Esophagus muscularis mucosa (tissue), 3 donors: ENCODE data around the gene CLIC5.

Experiments
- POLR2A ChIP-seq: fragments of 450-650 bp; IDR thresholded peaks from one replicate; pipeline ENCODE4 v1.6.1; 2017; ENCODE audit warnings: antibody characterized with exemption, moderate library complexity, mild to moderate bottlenecking, low read depth
- TF ChIP-seq, protein P1 (sequence below), 3 experiments: fragments of 200-600 bp in 2 of 3; fragments of 450-650 bp in 1 of 3; sonication (generic) in 2 of 3; IDR thresholded peaks; one replicate each; pipeline ENCODE4 v1.5.1; 2017 to 2019; ENCODE audit warnings: antibody characterized with exemption in 3 of 3, mild to moderate bottlenecking in 2 of 3, moderate library complexity in 1 of 3

GRCh38 chr6:45984788-45985425 lies 30.8 kb downstream of the CLIC5 start:
- no peak for TF ChIP-seq POLR2A
- TF ChIP-seq, protein P1, sequence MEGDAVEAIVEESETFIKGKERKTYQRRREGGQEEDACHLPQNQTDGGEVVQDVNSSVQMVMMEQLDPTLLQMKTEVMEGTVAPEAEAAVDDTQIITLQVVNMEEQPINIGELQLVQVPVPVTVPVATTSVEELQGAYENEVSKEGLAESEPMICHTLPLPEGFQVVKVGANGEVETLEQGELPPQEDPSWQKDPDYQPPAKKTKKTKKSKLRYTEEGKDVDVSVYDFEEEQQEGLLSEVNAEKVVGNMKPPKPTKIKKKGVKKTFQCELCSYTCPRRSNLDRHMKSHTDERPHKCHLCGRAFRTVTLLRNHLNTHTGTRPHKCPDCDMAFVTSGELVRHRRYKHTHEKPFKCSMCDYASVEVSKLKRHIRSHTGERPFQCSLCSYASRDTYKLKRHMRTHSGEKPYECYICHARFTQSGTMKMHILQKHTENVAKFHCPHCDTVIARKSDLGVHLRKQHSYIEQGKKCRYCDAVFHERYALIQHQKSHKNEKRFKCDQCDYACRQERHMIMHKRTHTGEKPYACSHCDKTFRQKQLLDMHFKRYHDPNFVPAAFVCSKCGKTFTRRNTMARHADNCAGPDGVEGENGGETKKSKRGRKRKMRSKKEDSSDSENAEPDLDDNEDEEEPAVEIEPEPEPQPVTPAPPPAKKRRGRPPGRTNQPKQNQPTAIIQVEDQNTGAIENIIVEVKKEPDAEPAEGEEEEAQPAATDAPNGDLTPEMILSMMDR (IDR thresholded peaks at IDR 0.05) = no peak
